HG03565 (cell line): ENCODE data around the gene B4GALT4.
A peak's percentile ranks its signal among the peaks of the same experiment; 100 is the strongest.
"Not testable (repeated sequence)": the region's sequence is repeated elsewhere in the genome, so short reads cannot be mapped to it uniquely, and the experiment has no call there.

Experiments used
- ATAC-seq: cut with Tn5 transposase; IDR thresholded peaks from one replicate; pipeline ENCODE4 v1.9.1; 2021; ENCODE audit warnings: mild to moderate bottlenecking, moderate library complexity; ENCODE audit not compliant: unreplicated experiment

The B4GALT4 gene

GRCh38 chr3:119240591-119241434 lies at the start of gene B4GALT4:
Gene B4GALT4, minus strand, starts transcription at chr3:119240878. Its CDS starts 10,779 bp downstream, at chr3:119230099.
- peak; percentile 79 for ATAC-seq

DNA sequence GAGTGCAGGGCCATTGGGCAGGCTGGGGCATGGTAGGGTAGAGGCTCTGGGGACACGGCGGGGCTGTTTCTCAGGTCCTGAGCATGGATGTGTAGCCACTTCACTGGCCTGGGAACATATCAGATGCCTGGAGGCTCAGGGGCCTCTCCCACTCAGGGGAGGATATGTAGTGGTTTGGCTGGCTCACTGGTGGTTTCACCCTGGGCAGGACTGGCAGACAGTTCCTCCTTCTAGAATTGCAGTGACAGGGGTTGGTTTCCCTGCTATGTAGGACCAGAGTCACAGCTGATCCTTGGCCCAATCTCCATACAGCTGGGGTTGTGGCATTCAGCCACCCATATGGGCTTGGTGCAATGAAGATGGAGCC lies 48.7 kb upstream of the B4GALT4 start:
- no peak for ATAC-seq

DNA sequence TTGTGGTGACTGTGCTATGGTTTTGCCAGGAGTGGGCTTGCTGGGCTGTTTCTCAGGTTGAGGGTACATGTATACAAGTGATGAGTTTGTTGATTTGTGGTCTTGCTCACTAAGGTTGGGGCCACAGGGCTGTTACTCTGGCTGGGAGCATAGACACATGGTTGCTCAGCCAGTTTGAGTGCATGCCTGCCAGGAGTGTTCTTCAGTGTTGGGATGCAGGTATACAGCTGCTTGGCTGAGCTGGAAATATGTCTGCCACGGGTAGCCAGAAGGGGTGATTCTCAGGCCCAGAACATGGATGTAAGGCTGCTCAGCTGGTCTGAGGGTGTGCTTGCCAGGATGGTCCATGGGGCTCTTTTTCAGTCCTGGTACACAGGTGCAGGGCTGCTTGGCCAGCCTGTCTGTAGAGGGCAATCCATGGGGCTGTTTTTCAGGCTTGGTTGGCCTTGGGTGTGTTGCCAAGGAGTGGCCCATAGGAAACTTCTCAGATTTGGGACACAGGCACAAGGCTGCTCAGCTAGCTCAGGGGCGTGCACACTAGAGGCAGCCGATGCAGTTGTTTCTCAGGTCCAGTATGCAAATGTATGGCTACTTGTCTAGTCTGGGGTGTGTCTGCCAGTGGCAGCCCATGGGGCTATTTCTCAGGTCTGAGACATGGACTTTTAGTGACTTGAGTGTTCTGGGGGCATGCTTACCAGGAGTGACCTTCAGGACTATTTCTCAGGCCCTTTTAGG lies 48.2 kb upstream of the B4GALT4 start:
- no peak for ATAC-seq

GRCh38 chr3:119279584-119280243 lies 39.0 kb upstream of the B4GALT4 start:
- no peak for ATAC-seq

DNA sequence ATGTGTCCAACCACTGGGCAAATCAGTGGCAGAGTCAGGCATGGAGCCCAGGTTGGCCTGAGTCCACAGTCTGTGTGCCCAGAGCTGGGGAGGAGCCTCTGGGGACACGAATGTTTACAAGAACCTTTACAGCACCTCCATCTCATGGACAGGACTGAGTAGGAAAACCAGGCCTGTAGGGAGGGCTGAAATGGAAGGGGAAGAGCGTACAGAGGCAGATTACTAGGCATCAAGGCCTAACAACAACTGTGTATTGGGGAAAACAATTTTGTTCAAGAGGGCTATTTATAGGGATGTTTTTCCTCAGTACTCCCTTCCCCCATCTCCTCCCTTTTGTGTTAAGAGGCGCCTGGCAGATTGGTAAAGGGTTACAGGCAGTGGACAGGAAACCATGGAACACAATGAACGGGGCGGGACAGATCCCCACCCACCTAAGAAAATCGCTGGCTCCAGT lies 38.5 kb upstream of the B4GALT4 start:
- no peak for ATAC-seq

DNA sequence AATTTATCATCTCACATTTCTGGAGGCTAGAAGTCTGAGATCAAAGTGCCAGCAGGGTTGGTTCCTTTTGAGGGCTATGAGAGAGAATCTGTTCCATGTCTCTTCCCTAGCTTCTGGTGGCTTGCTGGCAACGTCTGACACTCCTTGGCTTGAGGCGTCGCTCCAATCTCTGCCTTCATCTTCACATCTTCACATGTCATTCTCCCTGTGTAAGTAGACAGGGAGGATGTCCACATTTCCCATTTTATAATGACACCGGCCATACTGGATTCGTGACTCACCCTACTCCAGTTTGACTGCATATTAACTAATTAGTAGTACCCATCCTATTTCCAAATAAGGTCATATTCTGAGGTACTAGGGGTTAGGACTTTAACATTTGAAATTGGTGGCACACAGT lies 36.0 kb upstream of the B4GALT4 start:
- ATAC-seq: no peak

DNA sequence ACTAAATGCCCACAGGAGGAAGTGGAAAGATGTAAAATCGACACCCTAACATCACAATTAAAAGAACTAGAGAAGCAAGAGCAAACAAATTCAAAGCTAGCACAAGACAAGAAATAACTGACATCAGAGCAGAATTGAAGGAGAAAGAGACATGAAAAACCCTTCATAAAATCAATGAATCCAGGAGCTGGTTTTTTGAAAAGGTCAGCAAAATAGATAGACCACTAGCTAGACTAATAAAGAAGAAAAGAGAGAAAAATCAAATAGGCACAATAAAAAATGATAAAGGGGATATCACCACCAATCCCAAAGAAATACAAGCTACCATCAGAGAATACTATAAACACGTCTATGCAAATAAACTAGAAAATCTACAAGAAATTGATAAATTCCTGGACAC lies 29.5 kb upstream of the B4GALT4 start:
- not testable (repeated sequence) for ATAC-seq

DNA sequence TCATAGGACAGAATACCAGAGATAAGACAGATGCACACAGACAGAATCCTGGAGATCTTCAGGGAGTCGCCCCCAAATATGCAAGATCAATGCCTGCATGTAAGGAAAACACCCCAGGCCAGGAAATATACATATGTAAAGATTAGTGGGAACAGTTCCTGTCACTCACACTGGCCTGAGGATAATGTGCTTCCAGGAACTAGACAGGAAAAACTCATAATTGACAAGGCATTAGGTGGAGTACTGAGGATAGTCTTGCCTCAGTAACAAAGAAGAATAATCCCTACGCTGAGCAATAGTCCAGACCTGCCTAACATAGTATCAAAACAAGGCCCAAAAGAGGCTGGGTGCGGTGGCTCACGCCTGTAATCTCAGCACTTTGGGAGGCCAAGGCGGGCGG lies 20.4 kb upstream of the B4GALT4 start:
- ATAC-seq: no peak

- ATAC-seq: no peak
Observed at GRCh38 chr3:119259821-119260220, 19.1 kb upstream of the B4GALT4 start.

DNA sequence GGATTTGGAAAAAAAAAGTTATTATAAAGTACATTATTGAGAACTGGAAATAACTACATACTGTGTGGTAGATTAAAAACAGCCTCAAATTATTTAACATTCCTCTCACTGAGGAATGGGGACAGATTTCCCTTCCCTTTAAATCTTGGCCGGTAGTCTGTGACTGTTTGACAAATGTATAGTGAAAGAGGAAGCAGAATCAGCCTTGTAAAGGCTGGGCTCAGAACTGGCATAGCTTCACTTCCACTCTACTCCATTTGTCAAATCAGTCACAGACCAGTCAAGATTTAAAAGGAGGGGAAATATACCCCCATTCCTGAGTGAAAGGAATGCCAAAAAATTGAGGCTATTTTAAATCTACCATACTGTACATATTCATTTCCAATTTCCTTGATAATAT lies 18.2 kb upstream of the B4GALT4 start:
- ATAC-seq: peak; percentile 93

DNA sequence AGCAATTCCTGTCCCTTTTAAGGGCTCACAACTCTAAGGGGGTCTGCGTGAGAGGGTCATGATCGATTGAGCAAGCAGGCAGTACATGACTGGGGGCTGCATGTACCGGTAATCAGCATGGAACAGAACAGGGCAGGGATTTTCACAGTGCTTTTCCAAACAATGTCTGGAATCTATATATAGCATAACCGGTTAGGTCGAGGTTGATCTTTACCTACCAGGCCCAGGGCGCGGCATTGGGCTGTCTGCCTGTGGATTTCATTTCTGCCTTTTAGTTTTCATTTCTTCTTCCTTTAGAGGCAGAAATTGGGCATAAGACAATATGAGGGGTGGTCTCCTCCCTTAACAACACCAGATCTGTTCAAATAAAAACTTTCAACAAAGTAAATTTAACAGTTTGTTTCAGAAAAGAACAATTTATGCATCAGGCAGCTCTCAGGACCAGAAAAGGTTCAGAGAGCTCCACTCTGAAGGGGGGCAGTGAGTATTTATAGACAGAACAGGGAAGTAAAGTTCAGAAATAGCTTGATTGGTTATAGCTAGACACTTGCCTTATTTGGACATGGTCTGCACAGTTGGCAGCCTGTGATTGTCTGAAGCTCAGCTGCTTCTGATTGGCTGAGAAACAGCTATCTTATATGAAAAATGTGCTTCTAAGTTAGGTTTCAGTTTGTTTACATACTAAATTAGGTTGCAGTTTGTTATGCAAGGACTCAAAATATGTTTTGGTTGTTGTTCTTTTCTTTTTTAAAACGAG lies 17.2 kb upstream of the B4GALT4 start:
- peak; percentile 70 for ATAC-seq

GRCh38 chr3:119257111-119257510 lies 16.4 kb upstream of the B4GALT4 start:
- ATAC-seq: no peak

GRCh38 chr3:119255214-119255613 lies 14.5 kb upstream of the B4GALT4 start:
- no peak for ATAC-seq

GRCh38 chr3:119245778-119246177 lies 5.1 kb upstream of the B4GALT4 start:
- no peak for ATAC-seq

- no peak for ATAC-seq
Observed at GRCh38 chr3:119243712-119244111, 3.0 kb upstream of the B4GALT4 start.

GRCh38 chr3:119243058-119243529 lies 2.4 kb upstream of the B4GALT4 start:
- not testable (repeated sequence) for ATAC-seq

- not testable (repeated sequence) for ATAC-seq
Observed at GRCh38 chr3:119242387-119243057, 1.8 kb upstream of the B4GALT4 start.

DNA sequence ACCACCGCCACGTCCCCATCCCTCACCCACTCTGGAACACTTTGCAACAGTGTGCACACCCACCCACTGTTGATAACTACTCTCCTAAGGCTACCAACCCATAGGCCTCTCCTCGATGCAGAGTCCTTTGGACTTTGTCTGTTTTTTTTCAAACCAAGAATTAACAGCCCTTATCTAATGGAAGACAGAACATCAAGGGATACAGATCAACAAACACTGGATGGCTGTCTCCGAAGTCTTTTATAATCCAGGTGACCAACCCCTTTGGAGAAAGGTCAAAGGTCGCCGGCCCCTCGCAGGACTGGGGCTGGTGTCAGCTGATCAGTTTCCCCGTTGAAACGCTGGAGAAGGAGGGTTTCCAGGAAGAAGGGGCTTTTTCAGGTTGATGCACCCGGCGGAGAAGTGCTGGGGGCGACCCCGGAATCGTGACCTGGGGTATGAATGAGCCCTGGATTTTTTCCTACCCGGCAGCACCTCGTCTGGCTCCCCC lies 532 bp downstream of the B4GALT4 start:
- peak; percentile 1 for ATAC-seq

DNA sequence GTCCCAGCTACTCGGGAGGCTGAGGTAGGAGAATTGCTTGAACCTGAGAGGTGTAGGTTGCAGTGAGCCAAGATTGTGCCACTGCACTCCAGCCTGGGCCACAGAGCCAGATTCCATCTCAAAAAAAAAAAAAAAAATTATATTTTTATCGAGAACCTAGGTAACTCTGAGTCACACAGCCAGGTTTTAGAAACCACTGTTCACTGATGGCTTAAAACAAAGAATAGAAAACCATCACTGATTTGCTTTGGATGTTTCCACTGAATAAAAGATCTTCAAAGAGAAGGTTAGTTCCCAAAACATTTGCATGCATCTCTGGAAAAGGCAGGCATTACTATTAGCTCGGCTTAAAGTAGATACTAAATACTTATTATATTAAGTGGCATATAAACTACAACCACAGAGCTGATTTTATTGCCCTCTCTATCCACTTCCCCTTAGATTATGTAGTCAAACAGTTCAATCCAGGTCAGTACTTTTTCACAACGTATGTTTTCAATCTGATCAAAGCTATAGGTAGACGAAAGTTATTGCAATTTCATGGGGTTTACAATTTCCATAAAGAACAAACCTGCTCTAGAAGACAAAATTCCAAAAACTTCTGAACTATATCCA lies 1.4 kb downstream of the B4GALT4 start:
- ATAC-seq: no peak

DNA sequence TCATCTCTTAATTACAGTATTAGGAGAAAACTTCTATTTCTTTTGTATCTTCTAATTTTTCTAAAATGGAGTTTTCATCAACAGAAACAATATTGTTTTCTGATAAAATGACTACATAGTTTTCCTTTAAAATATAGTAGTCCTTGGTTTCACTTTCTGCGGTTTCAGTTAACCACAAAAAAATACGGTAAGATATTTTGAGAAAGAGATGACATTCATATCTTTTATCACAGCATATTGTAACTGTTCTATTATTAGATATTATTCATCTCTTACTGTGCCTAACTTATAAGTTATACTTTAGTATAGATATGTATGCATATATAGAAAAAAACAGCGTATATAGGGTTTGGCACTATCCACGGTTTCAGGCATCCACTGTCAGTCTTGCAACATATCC lies 2.3 kb downstream of the B4GALT4 start:
- ATAC-seq: no peak
